HG02973 (cell line): ENCODE data around the gene RNF157.
"Not testable (repeated sequence)": the region's sequence is repeated elsewhere in the genome, so short reads cannot be mapped to it uniquely, and the experiment has no call there.

ENCODE experiments used
- ATAC-seq: cut with Tn5 transposase; IDR thresholded peaks from one replicate; pipeline ENCODE4 v1.9.1; 2021; ENCODE audit warnings: moderate library complexity; ENCODE audit not compliant: unreplicated experiment

RNF157 gene

DNA sequence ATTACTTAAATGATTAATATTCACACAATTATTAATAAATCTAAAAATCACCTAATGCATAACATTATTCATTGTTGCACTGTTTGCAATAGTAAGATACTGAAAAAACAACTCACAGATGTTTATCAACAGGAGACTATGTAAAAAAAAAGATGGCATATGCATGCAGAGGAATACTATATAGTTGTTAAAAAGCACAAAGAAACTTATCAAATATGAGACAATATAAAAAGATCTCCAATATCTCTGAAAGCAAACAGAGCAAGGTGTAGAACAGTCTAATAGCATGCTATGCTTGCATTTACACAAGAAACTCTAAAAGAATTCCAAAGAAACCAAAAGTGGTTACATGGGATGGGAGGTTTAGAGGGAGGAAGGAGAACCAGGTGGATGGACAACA, 3.7 kb downstream of the RNF157 start:
- no peak for ATAC-seq

- no peak for ATAC-seq
Observed at GRCh38 chr17:76235883-76236282, 4.4 kb downstream of the RNF157 start.

GRCh38 chr17:76234354-76234679, 6.0 kb downstream of the RNF157 start:
- no peak for ATAC-seq

DNA sequence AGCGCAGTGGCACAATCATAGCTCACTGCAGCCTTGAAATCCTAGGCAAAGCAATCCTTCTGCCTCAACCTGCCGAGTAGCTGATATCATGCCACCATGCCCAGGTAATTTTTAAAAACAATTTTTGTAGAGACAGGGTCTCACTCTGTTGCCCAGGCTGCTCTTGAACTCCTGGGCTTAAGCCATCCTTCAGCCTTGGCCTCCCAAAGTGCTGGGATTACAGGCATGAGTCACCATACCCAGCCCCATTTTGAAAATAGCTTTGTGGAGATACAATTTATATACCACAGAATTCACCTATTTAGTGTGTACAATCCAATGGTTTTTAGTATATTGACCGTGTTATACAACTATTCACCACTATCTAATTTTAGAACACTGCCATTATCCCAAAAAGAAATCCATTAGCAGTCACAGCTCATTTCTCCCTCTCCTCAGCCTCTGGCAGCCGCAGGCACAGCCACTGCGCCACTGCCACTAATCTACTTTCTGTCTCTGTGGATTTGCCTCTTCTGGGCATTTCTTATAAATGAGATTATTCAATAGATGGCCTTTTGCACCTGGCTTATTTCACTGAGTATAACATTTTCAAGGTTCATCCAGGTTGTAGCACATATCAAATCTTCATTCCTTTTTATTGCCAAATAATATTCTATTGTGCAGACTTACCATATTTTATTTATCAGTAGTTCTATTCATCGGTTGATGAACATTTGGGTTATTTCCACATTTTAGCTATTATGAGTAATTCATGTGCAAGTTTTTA, 6.5 kb downstream of the RNF157 start:
- ATAC-seq: no peak

GRCh38 chr17:76232342-76232741, 8.0 kb downstream of the RNF157 start:
- no peak for ATAC-seq

GRCh38 chr17:76226749-76227148, 13.5 kb downstream of the RNF157 start:
- ATAC-seq: not testable (repeated sequence)

- not testable (repeated sequence) for ATAC-seq
Observed at GRCh38 chr17:76225373-76226086, 14.8 kb downstream of the RNF157 start.

- ATAC-seq: no peak
Observed at GRCh38 chr17:76223802-76224201, 16.5 kb downstream of the RNF157 start.

DNA sequence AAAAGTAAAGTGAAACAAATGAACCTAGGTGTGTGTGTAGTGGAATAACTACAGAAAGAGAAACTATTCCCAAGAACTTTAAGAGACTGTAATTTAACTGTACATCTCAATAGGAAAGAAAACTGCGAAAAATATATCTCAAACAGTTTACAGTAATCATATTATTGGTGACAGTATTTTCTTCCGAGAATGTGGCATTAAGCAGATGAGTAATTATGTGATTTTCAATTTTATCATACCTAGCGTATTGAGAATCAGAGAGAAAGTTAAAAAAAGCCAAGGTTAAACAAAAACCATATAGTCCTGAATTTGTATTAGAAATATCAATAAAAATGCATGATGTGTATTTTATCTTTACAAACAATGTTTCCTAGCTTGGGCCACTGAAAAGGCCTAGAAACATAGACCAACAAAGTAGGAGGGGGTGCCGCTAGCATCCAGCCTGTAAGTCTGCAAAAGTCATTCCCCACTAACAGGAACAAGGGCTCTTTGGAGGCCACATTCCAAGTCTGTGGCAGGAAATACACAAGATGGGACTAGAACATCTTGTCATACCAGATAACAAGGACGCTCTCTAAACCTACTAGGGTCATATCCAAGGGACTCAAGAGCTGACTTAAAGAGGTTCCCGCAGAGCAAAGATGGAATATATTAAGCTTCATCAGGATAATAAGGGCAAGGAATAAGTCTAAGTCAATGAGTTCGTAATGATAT, 20.5 kb downstream of the RNF157 start:
- no peak for ATAC-seq

DNA sequence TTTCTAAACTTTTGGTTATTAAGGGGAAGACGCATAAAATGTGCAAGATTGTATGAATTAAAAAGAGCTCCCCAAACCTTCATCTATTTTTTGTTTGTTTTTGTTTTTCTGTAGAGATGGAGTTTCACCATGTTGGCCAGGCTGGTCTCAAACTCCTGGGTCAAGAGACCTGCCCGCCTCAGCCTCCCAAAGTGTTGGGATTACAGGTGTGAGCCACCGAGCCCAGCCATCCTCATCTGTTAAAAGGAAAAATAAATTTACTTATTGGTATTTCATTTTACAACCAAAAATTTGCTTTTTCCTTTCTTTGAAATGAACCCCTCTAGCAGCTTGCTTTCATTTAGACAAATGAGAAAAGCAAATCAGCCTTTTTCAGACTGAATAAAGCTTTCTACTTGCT, 23.2 kb downstream of the RNF157 start:
- ATAC-seq: no peak

GRCh38 chr17:76213491-76213890, 26.8 kb downstream of the RNF157 start:
- no peak for ATAC-seq

- no peak for ATAC-seq
Observed at GRCh38 chr17:76208120-76208519, 32.2 kb downstream of the RNF157 start.

- no peak for ATAC-seq
Observed at GRCh38 chr17:76207275-76208059, 32.8 kb downstream of the RNF157 start.

GRCh38 chr17:76205542-76206144, 34.6 kb downstream of the RNF157 start:
- ATAC-seq: not testable (repeated sequence)

- no peak for ATAC-seq
Observed at GRCh38 chr17:76204277-76204676, 36.0 kb downstream of the RNF157 start.

- ATAC-seq: no peak
Observed at GRCh38 chr17:76200354-76200753, 39.9 kb downstream of the RNF157 start.

DNA sequence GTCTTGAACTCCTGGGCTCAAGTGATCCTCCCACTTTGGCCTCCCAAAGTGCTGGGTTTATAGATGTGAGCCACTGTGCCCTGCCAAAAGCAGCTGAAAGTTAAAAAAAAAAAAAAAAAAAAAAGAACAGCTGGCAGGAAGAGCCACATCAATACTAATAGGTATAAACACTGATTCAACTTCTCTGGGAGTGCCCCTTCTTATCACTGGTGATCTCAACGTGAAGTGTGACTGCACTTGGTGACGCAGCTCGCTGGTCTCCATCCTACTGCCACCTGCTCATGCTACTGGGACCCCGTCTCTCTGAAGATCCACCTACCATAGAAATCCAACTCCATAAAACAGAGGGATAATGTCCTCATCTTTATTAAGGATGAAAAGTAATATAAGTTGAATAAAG, 40.8 kb downstream of the RNF157 start:
- ATAC-seq: no peak

DNA sequence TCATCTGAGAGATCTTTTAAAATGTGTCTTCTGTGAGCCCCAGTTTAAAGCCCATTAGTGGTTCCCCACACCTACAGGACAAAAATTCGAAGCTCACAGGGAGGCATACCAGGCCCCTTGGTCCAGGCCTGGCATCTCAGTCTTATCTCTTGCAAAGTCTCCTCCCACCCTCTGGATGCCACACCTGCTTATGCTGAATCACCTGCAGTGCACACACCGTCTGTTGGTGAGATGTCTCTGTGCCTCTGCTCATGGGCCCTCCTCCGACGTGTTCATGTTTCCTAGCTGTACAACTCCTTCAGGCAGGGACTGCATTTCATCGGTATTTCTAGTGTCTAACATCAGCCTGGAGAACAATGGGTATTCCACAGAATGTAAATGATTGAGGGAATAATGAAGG, 41.6 kb downstream of the RNF157 start:
- ATAC-seq: no peak

- no peak for ATAC-seq
Observed at GRCh38 chr17:76197911-76198310, 42.4 kb downstream of the RNF157 start.

GRCh38 chr17:76196675-76197074, 43.6 kb downstream of the RNF157 start:
- ATAC-seq: no peak
